HG02943 (cell line): Measurements from ENCODE around the gene DRAXIN.

ENCODE experiments used
- ATAC-seq: cut with Tn5 transposase; IDR thresholded peaks from one replicate; pipeline ENCODE4 v1.9.1; 2021; ENCODE audit warnings: mild to moderate bottlenecking, low read depth, moderate library complexity; ENCODE audit not compliant: unreplicated experiment

The DRAXIN gene

GRCh38 chr1:11752359-11753088 lies 61.0 kb downstream of the DRAXIN start:
- no peak for ATAC-seq

- no peak for ATAC-seq
Observed at GRCh38 chr1:11753555-11754208, 62.2 kb downstream of the DRAXIN start.

GRCh38 chr1:11757047-11757446 lies 65.5 kb downstream of the DRAXIN start:
- ATAC-seq, result no peak

DNA sequence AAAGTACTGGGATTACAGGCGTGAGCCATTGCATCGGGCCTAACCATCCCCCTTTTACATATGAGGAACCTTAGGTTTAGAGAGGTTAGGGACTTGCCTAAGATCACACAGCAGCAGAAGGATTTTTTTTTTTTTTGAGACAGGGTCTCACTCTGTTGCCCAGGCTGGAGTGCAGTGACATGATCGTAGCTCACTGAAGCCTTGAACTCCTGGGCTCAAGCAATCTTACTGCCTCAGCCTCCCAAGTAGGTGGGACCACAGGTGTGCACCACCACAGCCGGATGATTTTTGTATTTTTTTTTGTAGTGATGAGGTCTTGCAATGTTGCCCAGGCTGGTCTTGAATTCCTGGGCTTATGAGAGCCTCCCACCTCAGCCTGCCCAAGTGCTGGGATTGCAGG lies 68.3 kb downstream of the DRAXIN start:
- no peak for ATAC-seq

DNA sequence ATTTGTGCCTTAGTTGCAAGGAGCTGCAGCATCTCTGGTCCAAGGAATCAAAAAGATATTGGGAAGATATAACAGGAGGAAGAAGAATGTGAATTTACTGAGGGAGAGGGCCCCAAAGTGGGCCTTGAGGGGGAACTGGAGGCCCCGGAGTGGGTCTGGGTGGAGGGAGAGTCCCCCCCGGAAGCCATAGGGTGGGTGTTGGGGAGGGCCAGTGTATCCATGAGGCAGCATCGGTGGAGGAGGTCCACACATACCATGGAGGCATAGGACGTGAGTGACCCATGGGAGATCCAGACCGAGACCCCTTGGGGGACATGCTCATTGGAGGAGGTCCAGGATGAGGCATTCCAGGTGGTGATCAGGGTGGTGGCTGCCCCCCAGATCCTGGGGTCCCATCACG lies 69.8 kb downstream of the DRAXIN start:
- no peak for ATAC-seq

DNA sequence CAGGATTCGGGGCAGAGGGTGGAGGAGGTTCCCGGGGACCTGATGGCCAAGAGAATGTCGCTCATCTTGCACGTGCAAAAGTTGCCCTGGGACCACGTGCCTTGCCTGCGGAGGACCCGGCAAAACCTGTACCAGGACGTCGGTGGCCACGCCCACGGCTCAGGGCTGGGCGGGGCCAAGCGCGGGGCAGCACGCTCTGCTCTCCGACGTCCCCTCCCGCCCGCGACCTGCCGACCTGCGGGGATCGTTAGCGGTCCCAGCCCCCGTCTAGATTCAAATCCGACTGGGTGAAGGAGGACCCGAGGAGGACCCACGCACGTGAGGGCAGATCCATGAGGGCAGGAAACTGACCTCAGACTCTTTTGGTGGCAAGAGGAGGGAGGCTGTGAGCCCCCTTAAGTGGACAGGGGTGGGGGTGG lies 70.5 kb downstream of the DRAXIN start, which contains the start of gene C1orf167:
Gene C1orf167 (plus strand): TSS at position 206 of the 419 bp plus-strand sequence. CDS start 2,208 bp downstream, outside the sequence.
- ATAC-seq, result no peak

DNA sequence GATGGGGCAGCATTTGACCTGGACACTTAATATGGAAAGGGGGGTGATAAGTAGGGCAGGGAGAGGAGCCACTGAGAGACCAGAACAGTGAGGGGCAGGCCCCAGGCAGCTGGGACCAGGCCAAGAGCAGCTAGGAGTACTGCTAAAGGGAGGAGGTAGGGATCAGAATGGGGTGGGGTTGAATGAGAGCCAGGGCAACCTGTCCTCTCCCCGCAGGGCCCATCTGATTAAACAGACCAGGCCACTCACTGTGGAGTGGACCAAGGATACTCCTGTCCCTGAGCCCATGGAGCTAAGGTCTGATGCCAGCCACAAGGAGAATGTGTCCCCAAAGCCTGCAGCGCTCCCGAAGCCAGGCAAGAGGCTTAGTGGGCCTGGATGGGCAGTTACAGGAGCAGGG lies 72.6 kb downstream of the DRAXIN start:
- ATAC-seq, result no peak

GRCh38 chr1:11764519-11764918 lies 73.0 kb downstream of the DRAXIN start:
- ATAC-seq, result no peak

GRCh38 chr1:11765661-11766428 lies 74.3 kb downstream of the DRAXIN start:
- ATAC-seq, result no peak

GRCh38 chr1:11766429-11766776 lies 74.9 kb downstream of the DRAXIN start:
- ATAC-seq, result no peak

DNA sequence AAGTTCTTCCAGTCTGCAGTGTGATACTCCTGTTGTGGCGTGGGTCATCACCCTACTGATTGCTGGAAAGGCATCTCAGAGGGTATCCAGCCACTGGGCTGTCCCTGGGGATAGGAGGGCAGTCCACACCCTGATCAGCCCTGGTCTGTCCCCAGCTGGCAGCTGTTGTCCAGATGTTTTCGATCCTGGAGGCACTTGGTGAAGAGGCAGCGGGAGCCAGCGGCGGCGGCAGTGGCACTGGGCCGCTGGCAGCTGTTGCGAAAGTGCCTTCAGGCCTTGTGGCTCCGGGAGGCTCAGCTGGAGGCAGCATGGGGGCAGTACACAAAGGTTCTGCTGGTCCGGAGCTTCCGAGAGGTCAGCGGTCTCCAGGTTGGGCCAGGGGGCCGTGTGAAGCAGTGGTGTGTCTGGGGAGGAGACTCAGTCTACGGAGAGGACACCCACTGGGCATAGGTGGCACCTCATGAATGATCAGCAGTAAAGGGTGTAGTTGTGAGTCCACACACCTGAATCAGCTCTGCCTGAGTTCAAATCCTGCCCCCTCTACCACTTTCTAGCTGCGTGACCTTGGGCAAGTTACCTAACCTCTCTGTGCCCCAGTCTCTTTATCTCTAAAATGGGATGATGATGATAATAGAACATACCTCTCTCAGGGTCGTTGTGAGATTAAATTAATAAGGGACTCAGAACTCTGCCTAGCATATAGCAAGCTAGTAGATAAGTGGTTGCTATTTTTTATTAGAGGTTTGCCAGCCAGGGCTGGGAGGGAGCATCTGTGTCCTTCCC lies 76.6 kb downstream of the DRAXIN start:
- no peak for ATAC-seq

DNA sequence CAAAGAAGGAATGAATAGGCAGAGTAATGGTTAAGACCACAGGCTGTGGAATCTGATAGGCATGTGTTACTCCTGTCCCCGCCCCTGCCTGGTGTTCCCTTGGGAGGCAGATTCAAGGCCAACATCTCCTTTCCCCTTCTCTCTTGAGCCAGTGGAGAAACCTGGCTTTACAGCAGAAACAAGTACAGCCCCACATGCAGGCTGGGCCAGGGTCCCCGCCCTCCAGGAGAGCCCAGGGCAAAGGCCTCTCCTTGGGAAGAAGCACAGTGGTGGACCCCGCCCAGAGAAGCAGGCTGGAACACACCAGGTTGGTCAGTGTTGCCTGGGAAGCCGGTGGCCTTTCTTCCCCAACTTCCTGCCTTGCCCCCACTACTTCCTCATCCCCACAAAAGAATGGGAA lies 77.3 kb downstream of the DRAXIN start:
- no peak for ATAC-seq

- no peak for ATAC-seq
Observed at GRCh38 chr1:11769274-11769673, 77.8 kb downstream of the DRAXIN start.

GRCh38 chr1:11770011-11770410 lies 78.5 kb downstream of the DRAXIN start:
- no peak for ATAC-seq

DNA sequence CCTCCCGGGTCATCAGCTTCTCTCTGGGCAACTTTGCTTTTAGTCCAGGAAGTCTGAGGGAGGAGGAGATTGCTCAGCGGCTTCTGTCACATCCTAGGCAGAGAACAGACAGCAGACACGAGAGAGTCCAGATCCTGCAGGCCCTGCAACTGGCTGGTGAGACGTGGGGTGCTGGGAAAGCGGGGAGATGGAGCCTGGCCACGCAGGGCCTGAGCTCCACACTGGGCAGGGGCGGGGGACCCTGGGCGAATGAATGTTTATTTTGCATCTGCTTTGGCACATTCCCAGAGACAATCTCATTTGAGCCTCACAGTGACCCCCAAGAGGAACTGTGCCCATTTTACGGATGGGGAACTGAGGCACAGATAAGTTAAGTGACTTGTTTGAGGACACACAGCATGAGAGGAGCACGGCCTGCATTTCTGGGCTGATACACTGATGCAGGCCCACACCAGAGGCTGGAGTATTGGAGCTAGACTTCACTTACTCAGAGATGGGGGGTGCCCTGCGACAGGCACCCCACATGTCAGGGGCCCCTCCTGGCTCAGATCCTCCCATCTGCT lies 80.1 kb downstream of the DRAXIN start:
- no peak for ATAC-seq

GRCh38 chr1:11772458-11772857 lies 80.9 kb downstream of the DRAXIN start:
- ATAC-seq, result no peak

DNA sequence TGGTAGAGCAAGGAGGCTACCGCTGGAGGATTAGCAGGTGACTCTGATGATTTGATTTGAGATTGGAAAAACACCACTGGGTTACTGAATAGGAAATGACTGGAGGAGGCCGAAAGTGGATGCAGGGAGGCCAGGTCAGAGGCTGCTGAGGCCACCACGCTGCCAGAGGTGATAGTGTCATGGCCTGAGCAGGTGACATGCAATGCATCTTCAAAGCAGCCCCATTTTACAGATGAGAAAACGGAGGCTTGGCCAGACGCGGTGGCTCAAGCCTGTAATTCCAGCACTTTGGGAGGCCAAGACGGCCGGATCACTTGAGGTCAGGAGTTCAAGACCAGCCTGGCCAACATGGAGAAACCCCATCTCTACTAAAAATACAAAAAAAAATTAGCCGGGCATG lies 83.2 kb downstream of the DRAXIN start:
- no peak for ATAC-seq
